GM21447 (cell line): ENCODE measurements around the gene UBE2K.
A peak's percentile ranks its signal among the peaks of the same experiment; 100 is the strongest.
"Not testable (repeated sequence)": the region's sequence is repeated elsewhere in the genome, so short reads cannot be mapped to it uniquely, and the experiment has no call there.

ENCODE experiments used
- ATAC-seq: cut with Tn5 transposase; IDR thresholded peaks from one replicate; pipeline ENCODE4 v1.9.1; 2021; ENCODE audit not compliant: unreplicated experiment

Gene UBE2K

DNA sequence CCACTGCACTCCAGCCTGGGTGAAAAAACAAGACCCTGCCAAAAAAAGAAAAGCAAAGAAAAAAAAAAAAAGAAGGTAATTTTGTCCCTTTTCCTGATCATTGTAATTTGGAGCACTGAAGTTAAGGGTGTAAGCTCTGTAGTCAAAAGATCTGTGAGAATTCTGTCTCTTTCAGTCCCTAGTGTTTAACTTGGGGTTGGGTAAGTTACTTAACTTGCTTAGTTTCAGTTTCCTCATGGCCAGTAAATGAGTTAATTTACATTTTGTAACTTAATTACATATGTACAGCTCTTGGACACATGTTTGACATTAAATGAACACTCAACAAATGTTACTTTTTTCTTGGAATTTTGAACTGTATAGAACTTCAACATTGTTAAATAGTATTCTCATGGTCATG, 10.9 kb upstream of the UBE2K start:
- no peak for ATAC-seq

GRCh38 chr4:39689970-39690369, 8.0 kb upstream of the UBE2K start:
- ATAC-seq = no peak

- ATAC-seq = peak; percentile 34
Observed at GRCh38 chr4:39698424-39699009, 581 bp downstream of the UBE2K start.

GRCh38 chr4:39699687-39700409, 1.9 kb downstream of the UBE2K start:
- ATAC-seq = no peak

- no peak for ATAC-seq
Observed at GRCh38 chr4:39700554-39700953, 2.6 kb downstream of the UBE2K start.

- ATAC-seq = no peak
Observed at GRCh38 chr4:39702716-39703115, 4.8 kb downstream of the UBE2K start.

- not testable (repeated sequence) for ATAC-seq
Observed at GRCh38 chr4:39704789-39705188, 6.9 kb downstream of the UBE2K start.

DNA sequence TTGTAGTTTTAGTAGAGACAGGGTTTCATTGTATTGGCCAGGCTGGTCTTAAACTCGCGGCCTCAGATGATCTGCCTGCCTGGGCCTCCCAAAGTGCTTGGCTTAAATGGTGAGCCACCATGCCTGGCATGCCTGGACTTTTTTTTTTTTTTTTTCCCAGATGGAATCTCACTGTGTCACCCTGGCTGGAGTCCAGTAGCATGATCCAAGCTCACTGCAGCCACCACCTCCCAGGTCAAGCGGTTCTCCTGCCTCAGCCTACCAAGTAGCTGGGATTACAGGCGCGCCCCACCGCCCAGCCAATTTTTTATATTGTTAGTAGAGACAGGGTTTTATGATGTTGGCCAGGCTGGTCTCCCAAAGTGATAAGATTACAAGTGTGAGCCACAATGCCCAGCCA, 8.4 kb downstream of the UBE2K start:
- no peak for ATAC-seq

- ATAC-seq = no peak
Observed at GRCh38 chr4:39706741-39707511, 9.0 kb downstream of the UBE2K start.

GRCh38 chr4:39710098-39710896, 12.4 kb downstream of the UBE2K start:
- ATAC-seq = no peak

GRCh38 chr4:39712819-39713607, 15.1 kb downstream of the UBE2K start:
- ATAC-seq = no peak

DNA sequence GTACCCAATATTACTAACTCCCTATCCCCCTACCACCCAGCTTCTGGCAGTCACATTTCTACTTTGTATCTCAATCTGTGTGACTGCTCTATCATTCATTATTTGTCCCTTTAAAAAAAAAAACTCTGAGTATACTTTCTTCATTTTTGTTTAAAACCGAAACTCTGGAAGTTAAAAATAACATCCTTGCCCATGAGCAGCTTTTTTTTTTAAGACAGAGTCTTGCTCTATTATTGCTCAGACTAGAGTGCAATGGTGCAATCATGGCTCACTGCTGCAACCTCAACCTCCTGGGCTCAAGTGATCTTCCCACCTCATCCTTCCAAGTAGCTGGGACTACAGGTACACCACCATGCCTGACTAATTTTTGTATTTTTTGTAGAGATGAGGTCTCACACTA, 15.8 kb downstream of the UBE2K start:
- ATAC-seq = peak; percentile 56

GRCh38 chr4:39714166-39714565, 16.2 kb downstream of the UBE2K start:
- ATAC-seq = no peak

DNA sequence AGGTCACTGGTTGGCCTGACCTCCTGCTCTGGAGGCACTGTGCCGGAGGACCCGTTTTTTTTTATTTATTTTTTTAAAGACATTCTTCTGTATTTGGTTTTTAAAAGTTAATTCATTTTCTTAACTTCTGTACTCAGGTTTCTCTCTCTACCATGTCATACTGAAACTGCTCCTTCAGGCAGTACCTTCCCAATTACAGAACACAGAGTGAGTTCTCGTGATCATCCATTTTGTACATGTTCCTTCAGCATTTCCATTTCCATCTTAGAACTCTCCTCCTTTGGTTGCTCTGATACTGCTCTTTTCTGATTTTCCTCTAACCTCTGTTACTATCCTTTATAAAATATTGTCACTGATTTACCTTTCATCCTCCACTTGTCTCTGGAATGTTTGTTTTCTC, 17.9 kb downstream of the UBE2K start:
- ATAC-seq = no peak

DNA sequence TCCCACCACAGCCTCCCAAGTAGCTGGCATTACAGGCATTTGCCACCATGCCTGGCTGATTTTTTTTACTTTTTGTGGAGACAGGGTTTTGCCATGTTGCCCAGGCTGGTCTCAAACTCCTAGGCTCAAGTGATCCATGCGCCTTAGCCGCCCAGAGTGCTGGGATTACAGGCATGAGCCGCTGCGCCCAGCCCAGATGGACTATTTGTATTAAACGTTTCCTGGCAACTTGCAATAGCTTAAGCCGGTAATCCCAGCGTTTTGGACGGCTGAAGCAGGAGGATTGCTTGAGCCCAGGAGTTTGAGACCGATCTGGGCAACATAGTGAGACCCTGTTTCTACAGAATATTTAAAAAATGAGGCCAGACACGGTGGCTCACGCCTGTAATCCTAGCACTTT, 18.4 kb downstream of the UBE2K start:
- ATAC-seq = no peak

GRCh38 chr4:39717743-39718142, 19.8 kb downstream of the UBE2K start:
- ATAC-seq = not testable (repeated sequence)

DNA sequence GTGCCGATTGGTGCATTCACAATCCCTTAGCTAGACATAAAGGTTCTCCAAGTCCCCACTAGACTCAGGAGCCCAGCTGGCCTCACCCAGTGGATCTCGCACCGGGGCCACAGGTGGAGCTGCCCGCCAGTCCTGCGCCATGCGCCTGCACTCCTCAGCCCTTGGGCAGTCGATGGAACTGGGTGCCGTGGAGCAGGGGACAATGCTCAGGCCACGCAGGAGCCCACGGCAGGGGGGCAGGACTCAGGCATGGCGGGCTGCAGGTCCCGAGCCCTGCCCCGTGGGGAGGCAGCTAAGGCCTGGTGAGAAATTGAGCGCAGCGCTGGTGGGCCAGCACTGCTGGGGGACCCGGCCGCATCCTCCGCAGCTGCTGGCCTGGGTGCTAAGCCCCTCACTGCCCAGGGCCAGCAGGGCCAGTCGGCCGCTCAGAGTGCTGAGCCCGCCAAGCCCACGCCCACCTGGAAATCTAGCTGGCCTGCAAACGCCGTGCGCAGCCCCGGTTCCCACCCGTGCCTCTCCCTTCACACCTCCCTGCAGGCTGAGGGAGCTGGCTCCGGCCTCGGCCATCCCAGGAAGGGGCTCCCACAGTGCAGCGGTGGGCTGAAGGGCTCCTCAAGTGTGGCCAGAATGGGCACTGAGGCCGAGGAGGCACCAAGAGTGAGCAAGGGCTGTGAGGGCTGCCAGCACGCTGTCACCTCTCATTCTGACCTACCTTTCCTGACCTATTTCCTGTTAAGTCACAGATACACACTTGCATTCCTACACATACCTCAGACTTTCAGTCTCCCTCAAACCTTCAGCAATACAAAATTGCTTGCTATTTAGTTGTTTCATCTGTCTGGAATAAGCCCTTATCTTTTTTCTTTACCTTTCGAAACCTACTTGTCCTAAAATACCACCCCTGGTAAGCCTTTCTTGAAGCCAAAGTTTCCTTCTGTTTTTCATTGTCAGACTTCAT, 20.7 kb downstream of the UBE2K start:
- no peak for ATAC-seq

GRCh38 chr4:39719804-39720580, 22.1 kb downstream of the UBE2K start:
- no peak for ATAC-seq

DNA sequence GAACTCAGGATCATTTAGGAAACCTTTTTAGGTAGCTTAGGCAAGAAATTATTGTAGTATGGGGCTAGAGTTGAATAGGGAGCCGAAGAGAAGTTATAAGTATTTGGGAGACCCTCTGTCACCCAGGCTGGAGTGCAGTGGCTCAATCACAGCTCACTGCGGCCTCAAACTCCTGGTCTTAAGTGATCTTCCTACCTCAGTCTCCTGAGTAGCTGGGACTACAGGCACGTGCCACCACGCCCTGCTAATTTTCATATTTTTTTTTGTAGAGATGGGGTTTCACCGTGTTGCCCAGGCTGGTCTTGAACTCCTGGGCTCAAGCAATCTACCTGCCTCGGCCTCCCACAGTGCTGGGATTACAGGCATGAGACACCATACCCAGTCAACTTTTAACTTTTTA, 23.3 kb downstream of the UBE2K start:
- ATAC-seq = not testable (repeated sequence)
